Measurements from ENCODE around the gene STRN4.

DNA sequence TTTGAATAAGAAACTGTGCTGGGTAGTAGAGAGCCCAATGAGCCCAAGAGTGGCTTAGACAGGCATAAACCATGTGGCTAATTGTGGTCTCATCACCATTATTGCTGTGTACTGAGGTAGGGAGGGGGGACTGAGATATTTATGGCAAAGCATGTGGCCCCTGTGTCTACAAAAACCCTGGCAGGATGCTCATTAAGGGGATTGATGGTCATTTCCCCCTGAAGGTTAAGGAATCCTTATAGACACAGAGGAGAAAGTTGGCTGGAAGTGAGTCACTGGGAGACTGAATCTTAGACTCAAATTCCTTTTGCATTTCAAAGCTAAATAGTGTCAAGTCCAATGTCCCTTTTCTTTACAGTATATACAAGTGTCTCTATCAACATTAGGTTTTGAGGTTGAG, 75.4 kb downstream of the STRN4 start:
- TF ChIP-seq, protein P1, sequence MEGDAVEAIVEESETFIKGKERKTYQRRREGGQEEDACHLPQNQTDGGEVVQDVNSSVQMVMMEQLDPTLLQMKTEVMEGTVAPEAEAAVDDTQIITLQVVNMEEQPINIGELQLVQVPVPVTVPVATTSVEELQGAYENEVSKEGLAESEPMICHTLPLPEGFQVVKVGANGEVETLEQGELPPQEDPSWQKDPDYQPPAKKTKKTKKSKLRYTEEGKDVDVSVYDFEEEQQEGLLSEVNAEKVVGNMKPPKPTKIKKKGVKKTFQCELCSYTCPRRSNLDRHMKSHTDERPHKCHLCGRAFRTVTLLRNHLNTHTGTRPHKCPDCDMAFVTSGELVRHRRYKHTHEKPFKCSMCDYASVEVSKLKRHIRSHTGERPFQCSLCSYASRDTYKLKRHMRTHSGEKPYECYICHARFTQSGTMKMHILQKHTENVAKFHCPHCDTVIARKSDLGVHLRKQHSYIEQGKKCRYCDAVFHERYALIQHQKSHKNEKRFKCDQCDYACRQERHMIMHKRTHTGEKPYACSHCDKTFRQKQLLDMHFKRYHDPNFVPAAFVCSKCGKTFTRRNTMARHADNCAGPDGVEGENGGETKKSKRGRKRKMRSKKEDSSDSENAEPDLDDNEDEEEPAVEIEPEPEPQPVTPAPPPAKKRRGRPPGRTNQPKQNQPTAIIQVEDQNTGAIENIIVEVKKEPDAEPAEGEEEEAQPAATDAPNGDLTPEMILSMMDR (conservative IDR thresholded peaks at IDR 0.05 in 1 of 2, IDR thresholded peaks at IDR 0.05 in 1 of 2; ENCODE audit: low read depth in 1 of 2, low read length in 2 of 2), result no peak
- TF ChIP-seq EZH2 (IDR thresholded peaks at IDR 0.05; ENCODE audit: low read length, missing control alignments), result no peak

Data from fibroblast of lung (primary cell).